ENCODE measurements around the gene CWF19L2.

- TF ChIP-seq CTCF (conservative IDR thresholded peaks at IDR 0.05; ENCODE audit: low read length) (no peak), EZH2phosphoT487 (IDR thresholded peaks at IDR 0.05; ENCODE audit: borderline replicate concordance, low read depth, low read length) (no peak)
Observed at GRCh38 chr11:107397357-107397756, 60.3 kb downstream of the CWF19L2 start.

Measured in OCI-LY7 (cell line).